ENCODE measurements around the gene UNC80. TPM values are rescaled to one million over a fixed set of nuclear protein-coding genes. Genes with fewer than 3 reads are reported as not detected.

UNC80 gene
- total and polyA plus RNA-seq, 12 donors: 3.0 to 20.2 (median 6.3) TPM

DNA sequence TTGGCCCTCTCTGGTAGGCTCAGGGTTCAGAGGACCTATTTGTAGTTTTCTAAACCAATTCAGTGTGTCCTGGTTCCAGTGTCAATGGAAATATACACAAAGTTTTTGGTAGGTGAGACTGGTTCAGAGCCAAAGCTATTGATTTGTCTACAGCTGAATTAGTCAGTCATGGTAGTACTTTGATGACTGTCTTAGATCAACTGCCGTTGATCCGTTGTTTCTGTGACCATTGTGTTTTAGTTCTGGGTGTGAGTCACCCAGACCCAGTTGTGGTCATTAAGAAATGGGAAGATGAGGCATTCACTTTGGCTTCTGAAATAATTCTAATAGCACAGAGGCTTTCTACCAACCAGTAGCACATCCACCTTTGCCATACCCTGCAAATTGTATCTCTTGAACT, 214.8 kb downstream of the UNC80 start:
- intact Hi-C loops (cut with DNase I): no loop called here
- no peaks in the 10 kb centered on the region for H3K9me3 ChIP-seq (replicated peaks in 1 of 3)
- H3K27ac ChIP-seq: no peak overlapping the region
- no peaks in the 10 kb centered on the region for H3K27me3 ChIP-seq
- H3K36me3 ChIP-seq (replicated peaks in 1 of 2): no peaks in the 10 kb centered on the region
- no peaks in the 10 kb centered on the region for H3K4me1 ChIP-seq (replicated peaks in 1 of 2)
- 79 to 94% (median 85%) methylated on average over 2 of the region's 2 CpGs for WGBS, 4 donors
- no peak for TF ChIP-seq POLR2A (IDR thresholded peaks at IDR 0.05)
- TF ChIP-seq, protein P1, sequence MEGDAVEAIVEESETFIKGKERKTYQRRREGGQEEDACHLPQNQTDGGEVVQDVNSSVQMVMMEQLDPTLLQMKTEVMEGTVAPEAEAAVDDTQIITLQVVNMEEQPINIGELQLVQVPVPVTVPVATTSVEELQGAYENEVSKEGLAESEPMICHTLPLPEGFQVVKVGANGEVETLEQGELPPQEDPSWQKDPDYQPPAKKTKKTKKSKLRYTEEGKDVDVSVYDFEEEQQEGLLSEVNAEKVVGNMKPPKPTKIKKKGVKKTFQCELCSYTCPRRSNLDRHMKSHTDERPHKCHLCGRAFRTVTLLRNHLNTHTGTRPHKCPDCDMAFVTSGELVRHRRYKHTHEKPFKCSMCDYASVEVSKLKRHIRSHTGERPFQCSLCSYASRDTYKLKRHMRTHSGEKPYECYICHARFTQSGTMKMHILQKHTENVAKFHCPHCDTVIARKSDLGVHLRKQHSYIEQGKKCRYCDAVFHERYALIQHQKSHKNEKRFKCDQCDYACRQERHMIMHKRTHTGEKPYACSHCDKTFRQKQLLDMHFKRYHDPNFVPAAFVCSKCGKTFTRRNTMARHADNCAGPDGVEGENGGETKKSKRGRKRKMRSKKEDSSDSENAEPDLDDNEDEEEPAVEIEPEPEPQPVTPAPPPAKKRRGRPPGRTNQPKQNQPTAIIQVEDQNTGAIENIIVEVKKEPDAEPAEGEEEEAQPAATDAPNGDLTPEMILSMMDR (IDR thresholded peaks at IDR 0.05): no peak
- DNase-seq: no peak
- H3K4me3 ChIP-seq: no peak overlapping the region

DNA sequence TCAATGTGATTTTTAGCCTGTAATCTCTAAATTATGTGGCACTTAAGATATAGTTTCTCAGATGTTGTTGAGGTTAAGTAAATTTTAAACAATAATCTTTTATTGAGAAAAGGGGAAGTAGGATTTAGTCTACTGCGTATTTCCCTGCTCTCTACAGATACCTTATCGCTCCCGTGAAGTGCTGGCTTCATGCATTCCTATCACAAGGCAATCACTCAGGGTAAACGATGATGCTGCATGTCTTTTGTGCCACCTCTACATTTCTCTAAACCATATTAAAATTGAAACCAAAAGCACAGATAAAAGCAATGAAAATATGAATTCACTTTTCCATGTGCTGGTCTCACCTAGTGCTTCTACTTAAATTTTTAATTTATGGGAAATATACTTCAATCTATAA, 216.4 kb downstream of the UNC80 start:
- TF ChIP-seq, protein P1 (IDR thresholded peaks at IDR 0.05): no peak
- TF ChIP-seq POLR2A (IDR thresholded peaks at IDR 0.05): no peak
- no peak for DNase-seq
- no peak overlapping the region for H3K27ac ChIP-seq
- no peaks in the 10 kb centered on the region for H3K27me3 ChIP-seq
- intact Hi-C loops (cut with DNase I): no loop called here
- no peaks in the 10 kb centered on the region for H3K36me3 ChIP-seq (replicated peaks in 1 of 2)
- no peaks in the 10 kb centered on the region for H3K9me3 ChIP-seq (replicated peaks in 1 of 3)
- H3K4me3 ChIP-seq: no peak overlapping the region
- 71 to 75% (median 74%) methylated on average over 4 of the region's 4 CpGs for WGBS, 4 donors
- no peaks in the 10 kb centered on the region for H3K4me1 ChIP-seq (replicated peaks in 1 of 2)

DNA sequence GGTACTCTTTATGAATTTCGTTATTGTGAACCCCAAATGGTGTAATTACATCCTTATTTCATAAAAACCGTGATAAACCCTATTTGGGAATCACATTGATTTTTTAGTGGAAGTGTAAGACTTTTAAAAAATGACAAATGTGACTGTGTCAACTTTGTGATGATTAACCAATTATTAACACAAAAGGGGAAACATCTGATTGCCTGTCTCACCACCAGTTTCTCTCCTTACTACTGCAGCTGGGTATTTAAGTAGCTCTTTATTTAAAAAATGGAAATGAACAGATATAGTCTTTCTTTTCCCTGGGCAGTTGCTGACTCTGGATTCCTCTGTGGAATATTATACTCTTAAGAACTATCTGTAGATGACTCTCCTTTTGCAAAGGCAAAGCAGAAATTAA, 219.2 kb downstream of the UNC80 start:
- Histone ChIP-seq H3K4me3 (no peak overlapping the region), H3K27me3 (no peaks in the 10 kb centered on the region), H3K36me3 (replicated peaks in 1 of 2) (no peaks in the 10 kb centered on the region), H3K9me3 (replicated peaks in 1 of 3) (no peaks in the 10 kb centered on the region), H3K27ac (no peak overlapping the region), H3K4me1 (replicated peaks in 1 of 2) (no peaks in the 10 kb centered on the region)
- DNase-seq: no peak
- 78 to 86% (median 82%) methylated on average over 2 of the region's 2 CpGs for WGBS, 4 donors
- intact Hi-C loops (cut with DNase I): no loop called here
- TF ChIP-seq, protein P1 (IDR thresholded peaks at IDR 0.05): no peak
- no peak for TF ChIP-seq POLR2A (IDR thresholded peaks at IDR 0.05)

DNA sequence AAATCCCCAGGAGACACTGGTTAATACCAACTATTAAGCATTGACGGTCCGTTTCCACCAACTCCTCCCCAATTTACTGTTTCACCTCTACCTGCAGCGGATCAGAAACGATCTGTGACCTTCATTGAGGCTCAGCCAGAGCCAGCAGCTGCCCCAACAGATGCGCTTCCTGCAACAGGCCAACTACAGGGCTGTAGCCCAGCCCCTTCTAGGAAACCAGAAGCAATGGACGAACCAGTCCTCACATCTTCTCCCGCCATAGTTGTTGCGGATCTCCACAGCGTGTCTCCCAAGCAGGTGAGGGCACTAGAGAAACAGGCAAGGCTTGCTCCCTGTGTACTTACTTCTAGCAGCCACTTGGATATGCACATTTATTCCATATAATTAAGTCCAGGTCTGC, 222.3 kb downstream of the UNC80 start:
- H3K9me3 ChIP-seq (replicated peaks in 1 of 3): no peaks in the 10 kb centered on the region
- no peak overlapping the region for H3K4me3 ChIP-seq
- DNase-seq: no peak
- WGBS, 4 donors: 91 to 99% (median 94%) methylated on average over 7 to 9 of the region's 9 CpGs
- no peak for TF ChIP-seq POLR2A (IDR thresholded peaks at IDR 0.05)
- TF ChIP-seq, protein P1 (IDR thresholded peaks at IDR 0.05): no peak
- no peaks in the 10 kb centered on the region for H3K36me3 ChIP-seq (replicated peaks in 1 of 2)
- no peak overlapping the region for H3K27ac ChIP-seq
- no peaks in the 10 kb centered on the region for H3K27me3 ChIP-seq
- H3K4me1 ChIP-seq (replicated peaks in 1 of 2): no peaks in the 10 kb centered on the region
- intact Hi-C loops (cut with DNase I): no loop called here

Data from adrenal gland (tissue), 12 donors.